B cell (primary cell): ENCODE data around the gene SLC5A10. TPM values are rescaled to one million over a fixed set of nuclear protein-coding genes. Genes with fewer than 3 reads are reported as not detected.

ENCODE experiments used
- ATAC-seq: fragments of 200-7000 bp; cut with Tn5 transposase; one replicate; pipeline ENCODE4 v1.10.0; 2021; ENCODE audit warnings: low read depth, mild to moderate bottlenecking, moderate number of reproducible peaks, moderate library complexity
- CTCF ChIA-PET: fragments of 350-600 bp; sonication (Branson Sonifier 250); formaldehyde crosslinking; loops from one replicate; lab custom pipeline; 2021; ENCODE audit warnings: antibody characterized with exemption, inconsistent platforms; lab: Charles Lee
- POLR2A ChIA-PET: fragments of 350-600 bp; sonication (Branson Sonifier 250); formaldehyde crosslinking; loops from one replicate; lab custom pipeline; 2021; ENCODE audit warnings: antibody characterized with exemption; lab: Charles Lee
- DNase-seq: peaks from one replicate; pipeline ENCODE4 v3.0.0; 2013
- H2AFZ ChIP-seq: 2 replicates; pipeline ENCODE4 v1.6.1; 2012; ENCODE audit warnings: mild to moderate bottlenecking, low read depth, low read length; ENCODE audit not compliant: insufficient read depth, poor library complexity, severe bottlenecking
- H3K27ac ChIP-seq, 2 donors: 1 replicate in 1 of 2; 2 replicates in 1 of 2; pipeline ENCODE4 v1.5.1; 2012 to 2013; ENCODE audit warnings: low read length in 2 of 2, mild to moderate bottlenecking in 2 of 2, moderate library complexity in 1 of 2
- H3K27me3 ChIP-seq, 4 experiments: fragments of 200-600 bp in 1 of 4; sonication (generic) in 1 of 4; replicated peaks in 1 of 4; 1 replicate in 2 of 4; 2 replicates in 2 of 4; pipeline versions ENCODE4 v1.6.1 to v1.7.0; 2013 to 2016; ENCODE audit warnings: low read length in 3 of 4, mild to moderate bottlenecking in 2 of 4, mixed read lengths in 1 of 4, moderate library complexity in 1 of 4; ENCODE audit not compliant: insufficient read depth in 4 of 4, control insufficient read depth in 3 of 4; ENCODE audit errors: control extremely low read depth in 1 of 4
- H3K36me3 ChIP-seq, 2 experiments: replicated peaks in 1 of 2; 1 replicate in 1 of 2; 2 replicates in 1 of 2; pipeline versions ENCODE4 v1.6.1 to v1.7.1; 2013; ENCODE audit warnings: low read length in 1 of 2; ENCODE audit not compliant: insufficient read depth in 2 of 2, control insufficient read depth in 1 of 2; ENCODE audit errors: control extremely low read depth in 1 of 2, extremely low read depth in 1 of 2
- H3K4me1 ChIP-seq, 2 donors: fragments of 200-600 bp in 1 of 2; sonication (generic) in 1 of 2; 1 replicate in 1 of 2; 2 replicates in 1 of 2; pipeline versions ENCODE4 v1.5.1 to v1.6.1; 2013 to 2017; ENCODE audit warnings: low read length in 2 of 2; ENCODE audit not compliant: control insufficient read depth in 2 of 2, insufficient read depth in 2 of 2
- H3K4me2 ChIP-seq: replicated peaks from 2 replicates; pipeline ENCODE3; 2012; ENCODE audit warnings: mild to moderate bottlenecking, low read depth, low read length; ENCODE audit not compliant: poor library complexity, severe bottlenecking
- H3K4me3 ChIP-seq, 5 experiments: fragments of 200-600 bp in 1 of 5; sonication (generic) in 1 of 5; 1 replicate in 3 of 5; 2 replicates in 2 of 5; pipeline versions ENCODE4 v1.5.1 to v1.7.0; 2011 to 2016; ENCODE audit warnings: low read length in 4 of 5, mild to moderate bottlenecking in 4 of 5, low read depth in 2 of 5, control low read depth in 1 of 5, moderate library complexity in 1 of 5; ENCODE audit not compliant: insufficient read depth in 1 of 5; ENCODE audit errors: control extremely low read depth in 1 of 5, extremely low read depth in 1 of 5
- H3K79me2 ChIP-seq: fragments of 200-600 bp; sonication (generic); one replicate; pipeline ENCODE4 v1.6.0; 2016; ENCODE audit warnings: low read length; ENCODE audit not compliant: control insufficient read depth, insufficient read depth
- H3K9ac ChIP-seq: fragments of 200-600 bp; sonication (generic); 2 replicates; pipeline ENCODE4 v1.6.1; 2017; ENCODE audit warnings: mild to moderate bottlenecking, low read length, moderate library complexity
- H3K9me3 ChIP-seq, 3 donors: one replicate each; pipeline versions ENCODE4 v1.6.1 to v1.7.1; 2013; ENCODE audit warnings: low read length in 2 of 3; ENCODE audit not compliant: control insufficient read depth in 2 of 3, insufficient read depth in 1 of 3; ENCODE audit errors: control extremely low read depth in 1 of 3
- H4K20me1 ChIP-seq: 2 replicates; pipeline ENCODE4 v1.6.0; 2012; ENCODE audit warnings: mild to moderate bottlenecking, low read length; ENCODE audit not compliant: insufficient read depth, control insufficient read depth, poor library complexity, severe bottlenecking
- H3K27ac Mint-ChIP-seq: one replicate; pipeline ENCODE4 v1.8.0; 2021; ENCODE audit warnings: mixed read lengths
- H3K27me3 Mint-ChIP-seq: one replicate; pipeline ENCODE4 v1.8.0; 2021; ENCODE audit warnings: mixed read lengths
- H3K4me1 Mint-ChIP-seq: one replicate; pipeline ENCODE4 v1.8.0; 2021; ENCODE audit warnings: mixed read lengths
- H3K4me3 Mint-ChIP-seq: one replicate; pipeline ENCODE4 v1.8.0; 2021; ENCODE audit warnings: mixed read lengths
- H3K9me3 Mint-ChIP-seq: one replicate; pipeline ENCODE4 v1.8.0; 2022; ENCODE audit warnings: mixed read lengths; ENCODE audit not compliant: insufficient read depth
- CTCF ChIP-seq: fragments of 200-600 bp; IDR thresholded peaks from one replicate; pipeline ENCODE4 v1.8.0; 2022; ENCODE audit warnings: antibody characterized with exemption, mild to moderate bottlenecking
- EZH2 ChIP-seq: IDR thresholded peaks from 2 replicates; pipeline ENCODE4 v1.6.1; 2012; ENCODE audit warnings: borderline replicate concordance, low read depth, mild to moderate bottlenecking, moderate library complexity, low read length; ENCODE audit not compliant: insufficient read depth, poor library complexity, severe bottlenecking
- WGBS: methylation state at CpG from one replicate; pipeline ENCODE4 v1.1.5; 2013; ENCODE audit warnings: missing lambda C conversion rate; ENCODE audit not compliant: insufficient coverage; 5-methylcytosine and 5-hydroxymethylcytosine counted together
- intact Hi-C: fragments of 100-400 bp; cut with micrococcal nuclease; formaldehyde crosslinking; loops from one replicate; pipeline ENCODE4 v1.10.0; 2022
- polyA plus RNA-seq: library from polyadenylated mRNA; depleted of rRNA; stranded (reverse); fragments of >200 nt; gene quantifications from 2 replicates; pipeline ENCODE4 v1.2.3, GENCODE V29; 2012
- total RNA-seq, 2 donors: library from RNA; stranded (reverse); fragments of 120-200 nt in 1 of 2; gene quantifications; 1 replicate in 1 of 2; 2 replicates in 1 of 2; pipeline versions ENCODE4 v1.2.3 to v1.2.4, GENCODE V29; 2013 to 2022

The SLC5A10 gene
- total and polyA plus RNA-seq, 2 donors (not counting 1 experiment from before 2014, with no cell fraction given) = not detected

GRCh38 chr17:18920911-18921441, 31.0 kb upstream of the SLC5A10 start:
- peaks cover 59% of the 10 kb centered on the region for H3K4me1 Mint-ChIP-seq
- 14% methylated on average over 4 of the region's 6 CpGs for WGBS
- ATAC-seq = no peak
- CTCF ChIA-PET = no interaction called here
- intact Hi-C loops = no loop called here
- POLR2A ChIA-PET = no interaction called here
- no peaks in the 10 kb centered on the region for H3K9me3 Mint-ChIP-seq
- Histone ChIP-seq H3K9ac (no peak overlapping the region), H3K36me3 (peaks cover 4 to 15% of the 10 kb centered on the region in 2 experiments), H3K27ac (peak overlapping the region in 1 of 2 donors; percentile 4), H3K27me3 (no peaks in the 10 kb centered on the region), H3K4me1 (peaks cover 29 to 38% of the 10 kb centered on the region in 2 donors), H3K4me3 (no peak overlapping the region), H3K4me2 (peak overlapping the region; percentile 31), H2AFZ (no peak overlapping the region), H3K79me2 (peaks cover 31% of the 10 kb centered on the region), H3K9me3 (no peaks in the 10 kb centered on the region), H4K20me1 (no peaks in the 10 kb centered on the region)
- DNase-seq = peak; percentile 16
- TF ChIP-seq CTCF (no peak), EZH2 (no peak)
- H3K4me3 Mint-ChIP-seq = peak overlapping the region; percentile 29
- H3K27ac Mint-ChIP-seq = peak overlapping the region; percentile 53
- H3K27me3 Mint-ChIP-seq = no peaks in the 10 kb centered on the region

DNA sequence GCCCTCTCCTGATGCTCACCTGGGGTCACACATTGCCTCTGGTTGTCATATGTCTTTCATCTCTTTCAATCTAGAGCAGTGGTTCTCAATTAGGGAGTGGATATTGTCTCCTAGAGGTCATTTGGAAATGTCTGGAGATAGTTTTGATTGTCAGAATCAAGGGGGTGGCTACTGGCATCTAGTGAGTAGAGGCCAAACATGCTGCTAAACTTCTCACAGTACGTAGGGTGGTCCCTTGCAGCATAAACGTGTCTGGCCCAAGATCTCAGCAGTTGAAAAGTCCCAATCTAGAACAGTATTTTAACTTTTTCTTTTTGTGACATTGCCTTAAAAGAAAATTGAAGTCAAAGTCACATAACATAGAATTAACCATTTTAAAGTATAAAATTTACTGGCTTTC, 30.5 kb upstream of the SLC5A10 start:
- no peaks in the 10 kb centered on the region for H4K20me1 ChIP-seq
- no peaks in the 10 kb centered on the region for H3K9me3 Mint-ChIP-seq
- peak overlapping the region; percentile 3 for H3K4me3 Mint-ChIP-seq
- no peaks in the 10 kb centered on the region for H3K27me3 ChIP-seq
- H3K27ac ChIP-seq = peak overlapping the region in 1 of 2 donors; percentile 4
- peak overlapping the region; percentile 15 for H3K4me2 ChIP-seq
- ATAC-seq (no peak), DNase-seq (peak; percentile 10)
- WGBS = 89% methylated on average over 2 of the region's 2 CpGs
- H3K36me3 ChIP-seq = peaks cover 4 to 12% of the 10 kb centered on the region in 2 experiments
- H3K27me3 Mint-ChIP-seq = no peaks in the 10 kb centered on the region
- peak overlapping the region; percentile 42 for H3K27ac Mint-ChIP-seq
- H3K79me2 ChIP-seq = peaks cover 32% of the 10 kb centered on the region
- peaks cover 59% of the 10 kb centered on the region for H3K4me1 Mint-ChIP-seq
- no peak overlapping the region for H2AFZ ChIP-seq
- CTCF ChIA-PET = no interaction called here
- H3K9ac ChIP-seq = no peak overlapping the region
- no peak for TF ChIP-seq EZH2
- no peak for TF ChIP-seq CTCF
- intact Hi-C loops = no loop called here
- H3K9me3 ChIP-seq = no peaks in the 10 kb centered on the region
- peaks cover 30 to 40% of the 10 kb centered on the region in 2 donors for H3K4me1 ChIP-seq
- POLR2A ChIA-PET = no interaction called here
- H3K4me3 ChIP-seq = no peak overlapping the region
